NCI-H2227 (cell line): Measurements from ENCODE around the gene KIAA0586.

Source experiments
- DNase-seq: peaks from one replicate; lab custom pipeline; 2025; ENCODE audit not compliant: unreplicated experiment; lab: John Stamatoyannopoulos, UW

KIAA0586 gene

DNA sequence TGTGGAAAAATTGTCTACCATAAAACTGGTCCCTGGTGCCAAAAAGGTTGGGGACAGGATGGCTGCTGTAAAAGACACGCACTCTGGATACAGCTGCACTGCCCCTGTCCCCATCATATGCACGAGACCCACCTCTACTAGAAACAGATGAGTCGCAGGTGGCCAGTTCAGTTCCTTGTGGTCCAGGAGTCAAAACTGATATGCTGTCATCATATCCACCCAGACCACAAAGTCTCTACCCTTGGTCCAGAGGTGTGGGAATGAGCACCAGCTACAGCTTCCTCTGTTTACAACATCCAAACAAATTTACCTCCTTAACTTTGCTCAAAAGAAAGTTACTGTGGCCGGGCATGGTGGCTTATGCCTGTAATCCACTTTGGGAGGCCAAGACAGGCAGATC is 166.5 kb downstream of the KIAA0586 start:
- DNase-seq = no peak

DNA sequence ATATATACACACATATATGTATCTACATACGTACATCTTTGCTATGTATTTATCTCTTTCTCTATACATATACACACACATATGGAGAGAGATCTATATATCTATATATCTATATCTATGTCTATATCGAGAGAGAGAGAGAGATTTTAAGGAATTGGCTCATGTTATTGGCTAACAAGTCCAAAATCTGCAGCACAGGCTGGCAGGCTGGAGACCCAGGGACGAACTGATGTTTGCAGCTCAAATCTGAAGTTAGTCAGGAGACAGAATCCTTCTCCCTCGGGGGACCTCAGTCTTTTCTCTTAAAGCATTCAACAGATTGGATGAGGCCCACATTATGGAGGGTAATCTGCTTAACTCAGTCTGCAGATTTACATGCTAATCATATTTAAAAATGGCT is 169.5 kb downstream of the KIAA0586 start:
- no peak for DNase-seq

DNA sequence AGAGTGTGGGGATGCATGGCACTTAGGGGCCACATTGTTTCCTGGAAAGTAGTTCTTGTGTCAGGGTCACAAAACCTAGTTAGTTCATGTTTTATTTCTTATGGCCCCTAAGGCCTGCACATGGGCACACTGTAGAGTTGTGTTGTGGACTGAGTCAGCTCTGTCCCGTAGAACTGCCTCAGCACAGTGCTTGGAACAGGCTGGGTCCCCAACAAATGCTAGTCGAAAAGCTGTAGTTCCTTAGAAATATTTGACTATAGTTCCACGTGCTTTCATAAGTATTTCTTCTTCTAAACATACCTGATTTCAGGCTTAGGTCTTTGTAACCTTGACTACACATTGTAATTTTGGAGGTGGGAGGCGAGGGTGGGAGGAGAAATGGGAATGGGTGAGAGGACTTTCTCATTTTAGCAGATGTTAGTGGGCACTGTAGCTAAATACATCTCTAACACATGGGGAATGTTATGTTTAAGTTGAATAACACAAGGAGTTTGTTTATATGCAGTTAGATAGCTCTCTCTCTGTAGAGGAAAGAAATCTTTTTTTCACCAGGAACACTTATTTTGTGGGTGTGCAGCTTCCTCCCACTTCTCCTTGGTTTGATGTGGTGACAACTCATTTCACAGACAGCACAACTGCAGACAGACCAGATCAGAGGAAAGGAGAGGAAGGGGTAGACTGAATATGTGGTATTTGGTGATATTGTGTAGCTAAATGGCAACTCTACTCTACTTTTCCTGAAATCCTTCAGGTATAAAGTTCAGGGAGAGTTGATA is 170.7 kb downstream of the KIAA0586 start:
- DNase-seq = no peak

DNA sequence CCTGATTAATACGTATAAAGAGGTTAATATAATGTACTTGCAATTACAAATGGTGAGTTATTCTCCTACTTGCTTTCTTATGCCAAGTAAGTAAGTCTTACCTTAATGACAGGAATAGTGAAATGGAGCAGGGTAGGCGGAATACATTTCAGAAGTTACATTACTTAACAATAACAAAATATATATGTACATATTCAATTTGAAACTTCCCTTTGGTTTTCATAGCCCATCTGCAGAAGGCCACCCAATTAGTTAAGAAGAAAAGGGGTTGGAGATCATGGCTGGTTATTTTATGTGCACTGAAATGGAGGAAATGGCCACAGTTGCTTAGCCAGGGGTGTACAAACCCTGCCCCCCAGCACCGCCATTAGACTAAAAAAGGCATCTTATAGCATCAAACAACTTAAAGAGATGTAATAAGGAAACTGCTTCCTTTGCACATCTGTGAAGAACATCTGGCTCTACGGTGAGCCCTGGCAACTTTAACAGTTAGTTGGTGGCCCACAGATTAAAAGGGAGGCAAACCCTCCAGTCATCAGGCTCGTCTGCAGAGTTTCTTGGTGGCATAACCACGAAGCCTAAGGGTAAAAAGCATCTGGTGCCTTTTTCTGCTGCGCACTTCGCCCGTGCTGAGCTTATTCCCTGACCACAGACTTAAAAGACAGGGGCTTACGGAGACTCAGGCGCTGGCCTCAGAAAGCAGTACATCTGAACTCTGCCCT is 171.4 kb downstream of the KIAA0586 start:
- no peak for DNase-seq

DNA sequence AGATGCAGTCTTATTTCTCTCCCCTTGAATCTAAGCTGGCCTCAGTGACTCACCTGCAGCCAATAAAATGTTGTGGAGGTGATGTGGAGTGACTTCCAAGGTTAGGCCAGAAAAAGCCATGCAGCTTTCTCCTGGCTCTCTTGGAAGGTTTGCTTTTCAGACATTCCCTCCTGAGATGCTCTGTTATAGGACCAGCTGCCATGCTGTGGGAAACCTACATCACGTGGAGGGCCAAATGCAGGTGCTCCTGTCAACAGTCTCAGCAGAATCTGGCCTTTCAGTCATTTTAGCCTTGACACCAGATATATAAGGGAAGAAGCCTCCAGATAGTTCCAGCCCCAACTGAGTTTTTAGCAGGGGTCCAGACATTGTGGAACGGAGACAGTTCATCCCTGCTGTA is 172.2 kb downstream of the KIAA0586 start:
- DNase-seq = no peak
